Measurements from ENCODE around the gene C1GALT1.
"Not testable (repeated sequence)": the region's sequence is repeated elsewhere in the genome, so short reads cannot be mapped to it uniquely, and the experiment has no call there.

Gene C1GALT1

GRCh38 chr7:7199592-7199991 is 17.2 kb downstream of the C1GALT1 start:
- DNase-seq (ENCODE audit: low read depth in 2 of 2, low spot score in 1 of 2) = not testable (repeated sequence)

DNA sequence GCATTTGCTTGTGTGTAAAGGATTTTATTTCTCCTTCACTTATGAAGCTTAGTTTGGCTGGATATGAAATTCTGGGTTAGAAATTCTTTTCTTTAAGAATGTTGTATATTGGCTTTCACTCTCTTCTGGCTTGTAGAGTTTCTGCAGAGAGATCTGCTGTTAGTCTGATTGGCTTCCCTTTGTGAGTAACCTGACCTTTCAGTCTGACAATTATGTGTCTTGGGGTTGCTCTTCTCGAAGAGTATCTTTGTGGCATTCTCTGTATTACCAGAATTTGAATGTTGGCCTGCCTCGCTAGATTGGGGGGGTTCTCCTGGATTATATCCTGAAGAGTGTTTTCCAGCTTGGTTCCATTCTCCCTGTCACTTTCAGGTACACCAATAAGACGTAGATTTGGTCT is 17.9 kb downstream of the C1GALT1 start:
- not testable (repeated sequence) for DNase-seq (ENCODE audit: low read depth in 2 of 2, low spot score in 1 of 2)

GRCh38 chr7:7201578-7202374 is 19.4 kb downstream of the C1GALT1 start:
- no peak for DNase-seq (ENCODE audit: low read depth in 2 of 2, low spot score in 1 of 2)

DNA sequence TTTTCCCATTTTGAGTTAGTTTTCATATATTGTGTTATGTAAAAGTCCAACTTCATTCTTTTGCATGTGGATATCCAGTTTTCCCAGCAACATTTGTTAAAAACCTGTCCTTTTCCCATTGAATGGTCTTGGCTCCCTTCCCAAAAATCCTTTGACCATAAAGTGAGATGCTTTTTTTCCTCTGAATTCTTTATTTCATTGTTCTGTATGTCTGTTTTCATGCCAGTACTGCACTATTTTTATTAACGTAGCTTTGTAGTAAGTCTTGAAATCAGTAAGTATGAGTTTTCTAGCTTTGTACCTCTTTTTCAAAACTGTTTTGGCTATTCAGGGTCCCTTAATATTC is 20.0 kb downstream of the C1GALT1 start:
- DNase-seq (ENCODE audit: low read depth in 2 of 2, low spot score in 1 of 2) = no peak

DNA sequence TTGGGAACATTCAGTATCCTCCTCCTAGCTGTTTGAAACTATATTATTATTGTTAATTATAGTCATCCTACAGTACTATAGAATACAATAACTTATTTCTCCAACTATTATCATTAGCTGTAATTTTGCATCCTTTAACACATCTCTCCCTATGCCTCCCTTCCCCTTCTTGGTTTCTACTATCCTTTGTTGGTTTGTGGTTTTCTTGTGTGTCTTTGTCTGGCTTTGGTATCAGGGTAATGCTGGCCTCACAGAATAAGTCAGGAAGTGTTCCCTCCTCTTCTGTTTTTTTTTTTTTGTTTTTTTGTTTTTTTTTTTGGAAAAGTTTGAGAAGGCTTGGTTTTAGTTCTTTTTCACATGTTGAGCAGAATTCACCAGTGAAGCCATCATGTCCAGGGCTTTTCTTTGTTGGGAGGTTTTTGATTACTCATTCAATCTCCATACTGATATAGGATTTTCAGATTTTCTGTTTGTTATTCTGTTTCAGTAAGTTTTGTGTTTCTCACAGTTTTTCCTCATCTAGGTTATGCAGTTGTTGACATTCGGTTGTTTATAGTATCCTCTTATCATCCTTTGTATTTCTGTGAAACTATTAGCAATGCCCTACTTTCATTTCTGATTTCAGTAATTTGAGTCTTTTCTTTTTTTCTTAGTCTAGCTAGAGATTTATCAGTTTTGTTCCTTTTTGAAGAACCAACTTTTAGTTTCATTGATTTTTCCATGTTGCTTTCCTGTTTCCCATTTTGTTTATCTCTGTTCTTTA is 21.6 kb downstream of the C1GALT1 start:
- no peak for DNase-seq (ENCODE audit: low read depth in 2 of 2, low spot score in 1 of 2)

- DNase-seq (ENCODE audit: low read depth in 2 of 2, low spot score in 1 of 2) = no peak
Observed at GRCh38 chr7:7207876-7208275, 25.5 kb downstream of the C1GALT1 start.

GRCh38 chr7:7208520-7208919 is 26.2 kb downstream of the C1GALT1 start:
- no peak for DNase-seq (ENCODE audit: low read depth in 2 of 2, low spot score in 1 of 2)

DNA sequence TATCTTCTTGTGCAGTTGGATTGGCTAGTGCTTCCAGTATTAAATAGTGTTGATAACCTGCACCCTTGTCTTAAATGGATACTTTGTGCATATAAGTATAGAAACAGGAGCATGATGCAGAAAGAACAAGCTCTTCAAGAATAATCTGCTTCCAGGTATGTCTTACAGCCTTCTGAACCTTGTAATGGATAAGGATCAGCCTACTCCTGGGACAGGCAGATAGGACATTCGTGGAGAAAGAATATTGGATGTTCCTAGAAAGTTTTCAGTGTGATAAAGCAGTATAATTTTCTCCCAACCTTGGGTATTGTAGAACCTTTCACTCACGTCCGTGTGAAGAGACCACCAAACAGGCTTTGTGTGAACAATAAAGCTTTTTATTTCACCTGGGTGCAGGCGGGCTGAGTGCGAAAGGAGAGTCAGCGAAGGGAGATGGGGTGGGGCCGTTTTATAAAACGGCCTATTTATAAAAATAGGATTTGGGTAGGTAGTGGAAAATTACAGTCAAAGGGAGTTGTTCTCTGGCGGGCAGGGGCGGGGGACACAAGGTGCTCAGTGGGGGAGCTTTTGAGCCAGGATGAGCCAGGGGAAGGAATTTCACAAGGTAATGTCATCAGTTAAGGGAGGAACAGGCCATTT is 27.2 kb downstream of the C1GALT1 start:
- no peak for DNase-seq (ENCODE audit: low read depth in 2 of 2, low spot score in 1 of 2)

GRCh38 chr7:7210475-7211237 is 28.3 kb downstream of the C1GALT1 start:
- DNase-seq (ENCODE audit: low read depth in 2 of 2, low spot score in 1 of 2) = no peak

- DNase-seq (ENCODE audit: low read depth in 2 of 2, low spot score in 1 of 2) = no peak
Observed at GRCh38 chr7:7212612-7213011, 30.3 kb downstream of the C1GALT1 start.

- no peak for DNase-seq (ENCODE audit: low read depth in 2 of 2, low spot score in 1 of 2)
Observed at GRCh38 chr7:7214398-7215347, 32.3 kb downstream of the C1GALT1 start.

DNA sequence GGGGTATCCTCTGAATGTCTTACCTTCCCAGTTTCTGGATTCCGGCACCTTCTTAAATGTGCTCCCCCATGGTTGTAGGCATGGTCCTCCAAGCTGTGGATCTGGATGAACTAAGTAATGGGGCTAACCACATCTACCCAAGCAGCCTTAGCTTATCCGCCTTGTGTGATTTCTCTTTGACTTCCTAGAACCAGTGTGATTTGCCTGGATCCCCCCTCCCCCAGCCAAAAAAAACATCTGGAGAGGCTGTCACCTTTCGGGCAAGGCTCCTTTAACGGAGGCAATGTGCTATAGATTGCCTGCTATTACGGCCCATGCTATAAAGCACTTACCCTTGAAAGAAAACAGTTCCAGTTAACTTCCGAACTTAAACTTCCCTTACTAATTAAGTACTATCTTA is 33.9 kb downstream of the C1GALT1 start:
- DNase-seq (ENCODE audit: low read depth in 2 of 2, low spot score in 1 of 2) = no peak

- DNase-seq (ENCODE audit: low read depth in 2 of 2, low spot score in 1 of 2) = no peak
Observed at GRCh38 chr7:7219216-7219615, 36.9 kb downstream of the C1GALT1 start.

DNA sequence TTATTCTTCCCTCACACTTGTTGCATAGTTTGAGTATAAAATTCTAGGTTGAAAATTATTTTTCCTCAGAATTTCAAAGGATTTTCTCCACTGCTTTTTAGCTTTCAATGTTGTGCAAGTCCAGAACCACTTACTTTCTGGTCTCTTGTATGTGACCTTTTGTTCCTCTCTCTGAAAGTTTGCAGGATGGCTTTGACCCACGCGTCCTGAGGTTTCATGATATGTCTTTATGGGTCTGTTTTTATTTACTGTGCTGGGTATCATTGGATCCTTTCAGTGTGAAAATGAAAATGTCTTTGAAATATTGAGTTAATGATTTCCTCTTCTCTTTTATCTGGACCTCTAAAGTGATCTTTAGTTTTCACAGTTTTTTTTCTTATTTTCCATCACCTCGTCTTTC is 38.5 kb downstream of the C1GALT1 start:
- no peak for DNase-seq (ENCODE audit: low read depth in 2 of 2, low spot score in 1 of 2)

- no peak for DNase-seq (ENCODE audit: low read depth in 2 of 2, low spot score in 1 of 2)
Observed at GRCh38 chr7:7221599-7222038, 39.3 kb downstream of the C1GALT1 start.

- no peak for DNase-seq (ENCODE audit: low read depth in 2 of 2, low spot score in 1 of 2)
Observed at GRCh38 chr7:7223250-7223649, 40.9 kb downstream of the C1GALT1 start.

DNA sequence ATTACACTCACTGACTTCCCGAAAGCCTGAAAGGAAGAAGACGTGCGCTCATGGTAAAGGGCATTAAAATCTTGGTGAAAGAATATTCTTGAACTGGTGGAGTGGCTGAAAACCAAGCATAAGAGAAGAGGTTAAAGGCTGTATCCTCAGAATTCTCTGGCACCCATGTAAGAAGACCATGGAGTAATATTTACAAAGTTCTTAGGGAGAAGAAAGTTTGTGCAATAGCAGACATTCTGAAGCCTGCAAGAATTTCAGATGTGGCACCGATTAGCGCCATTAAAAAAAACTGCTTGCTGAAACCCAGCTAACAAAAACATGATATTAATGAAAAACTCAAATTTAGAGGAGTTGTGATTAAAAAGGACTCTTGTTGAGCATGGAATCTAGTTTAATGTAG is 44.1 kb downstream of the C1GALT1 start:
- no peak for DNase-seq (ENCODE audit: low read depth in 2 of 2, low spot score in 1 of 2)

GRCh38 chr7:7228472-7228871 is 46.1 kb downstream of the C1GALT1 start:
- DNase-seq (ENCODE audit: low read depth in 2 of 2, low spot score in 1 of 2) = no peak

DNA sequence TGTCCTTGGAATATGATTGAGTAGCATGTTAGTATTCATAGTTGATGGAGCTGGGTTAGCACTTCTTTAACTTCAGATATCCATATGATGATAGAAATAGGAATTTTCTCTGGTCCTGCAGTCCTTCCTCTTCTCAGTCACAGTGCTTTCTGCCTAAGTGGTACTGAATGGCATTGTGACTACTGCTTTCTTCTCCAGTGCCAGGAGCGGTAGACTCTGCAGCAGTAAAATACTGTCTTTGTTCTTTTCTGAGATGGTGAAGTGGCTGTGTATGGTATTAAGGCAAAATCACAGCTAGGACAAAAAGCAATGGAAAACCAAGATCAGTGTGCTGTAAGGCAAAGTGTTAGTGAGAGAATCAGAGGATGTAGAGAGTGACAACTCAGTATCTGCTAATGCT is 46.6 kb downstream of the C1GALT1 start:
- no peak for DNase-seq (ENCODE audit: low read depth in 2 of 2, low spot score in 1 of 2)

- no peak for DNase-seq (ENCODE audit: low read depth in 2 of 2, low spot score in 1 of 2)
Observed at GRCh38 chr7:7231000-7231399, 48.7 kb downstream of the C1GALT1 start.

Data from stimulated activated CD8-positive, alpha-beta memory T cell treated with anti-CD3 and anti-CD28 coated beads, Interleukin-4, amount 100 ng/mL, for 1 hour (primary cell).